Measurements from ENCODE around the gene COQ10B. TPM values are rescaled to one million over a fixed set of nuclear protein-coding genes. Genes with fewer than 3 reads are reported as not detected.

COQ10B gene
- total RNA-seq, 1 experiment from 2014 or later: 21.7 TPM

DNA sequence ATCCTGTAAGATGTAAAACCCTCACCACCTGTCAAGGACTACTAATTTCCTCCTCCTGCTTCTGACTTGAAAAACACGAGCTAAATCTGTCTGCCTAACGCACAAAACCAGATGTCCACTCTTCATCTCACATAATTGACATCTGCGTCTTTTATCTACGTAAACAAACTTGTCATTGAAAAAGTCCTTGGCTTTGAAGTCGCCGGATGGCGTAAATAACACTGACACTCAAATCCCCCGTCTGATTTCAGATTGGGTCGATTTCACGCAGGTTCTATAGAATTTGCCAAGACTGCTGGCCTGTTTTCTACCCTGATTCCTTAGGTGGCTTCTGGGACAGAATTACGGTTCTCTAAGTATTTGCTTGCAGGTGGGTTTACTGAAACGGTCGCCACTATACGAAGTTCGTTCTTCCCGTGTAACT, 62.0 kb downstream of the COQ10B start:
- Mint-ChIP-seq H3K36me3 (peaks cover 6% of the 10 kb centered on the region), H3K9me3 (no peaks in the 10 kb centered on the region), H3K4me1 (peaks cover 41% of the 10 kb centered on the region), H3K4me3 (peak overlapping the region; percentile 99), H3K27ac (peak overlapping the region; percentile 95), H3K27me3 (ENCODE audit: low read depth) (no peaks in the 10 kb centered on the region)
- ChIA-PET POLR2A (interaction anchor here (0.5 to 3.3 kb wide), 8 partner anchors 10 to 589 kb away, joined by 3 to 64 read pairs (median 4); partner anchors contain the start of genes COQ10B, HSPD1 and HSPE1), CTCF (interaction anchor here (0.6 kb wide), 1 partner anchor 84 kb away, joined by 3 read pairs; no protein-coding TSS in a partner anchor)
- TF ChIP-seq NR3C1 (CRISPR knock-in tag; conservative IDR thresholded peaks at IDR 0.05; ENCODE audit: low read depth) (no peak), MXD4 (CRISPR knock-in tag; IDR thresholded peaks at IDR 0.05; ENCODE audit: borderline replicate concordance) (no peak), SOX15 (CRISPR knock-in tag; IDR thresholded peaks at IDR 0.05) (no peak), ZNF317 (CRISPR knock-in tag; IDR thresholded peaks at IDR 0.05; ENCODE audit: borderline replicate concordance, low read depth) (no peak), CREB1 (CRISPR knock-in tag; IDR thresholded peaks at IDR 0.05) (no peak), ZNF232 (CRISPR knock-in tag; IDR thresholded peaks at IDR 0.05) (no peak), FOXJ3 (CRISPR knock-in tag; IDR thresholded peaks at IDR 0.05; ENCODE audit: borderline replicate concordance) (no peak), ELF4 (CRISPR knock-in tag; IDR thresholded peaks at IDR 0.05; ENCODE audit: low read depth) (no peak), ATF1 (CRISPR knock-in tag; IDR thresholded peaks at IDR 0.05) (no peak)
- TF ChIP-seq, protein P1, sequence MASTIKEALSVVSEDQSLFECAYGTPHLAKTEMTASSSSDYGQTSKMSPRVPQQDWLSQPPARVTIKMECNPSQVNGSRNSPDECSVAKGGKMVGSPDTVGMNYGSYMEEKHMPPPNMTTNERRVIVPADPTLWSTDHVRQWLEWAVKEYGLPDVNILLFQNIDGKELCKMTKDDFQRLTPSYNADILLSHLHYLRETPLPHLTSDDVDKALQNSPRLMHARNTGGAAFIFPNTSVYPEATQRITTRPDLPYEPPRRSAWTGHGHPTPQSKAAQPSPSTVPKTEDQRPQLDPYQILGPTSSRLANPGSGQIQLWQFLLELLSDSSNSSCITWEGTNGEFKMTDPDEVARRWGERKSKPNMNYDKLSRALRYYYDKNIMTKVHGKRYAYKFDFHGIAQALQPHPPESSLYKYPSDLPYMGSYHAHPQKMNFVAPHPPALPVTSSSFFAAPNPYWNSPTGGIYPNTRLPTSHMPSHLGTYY (CRISPR knock-in tag; IDR thresholded peaks at IDR 0.05): no peak
- TF ChIP-seq, protein P2, sequence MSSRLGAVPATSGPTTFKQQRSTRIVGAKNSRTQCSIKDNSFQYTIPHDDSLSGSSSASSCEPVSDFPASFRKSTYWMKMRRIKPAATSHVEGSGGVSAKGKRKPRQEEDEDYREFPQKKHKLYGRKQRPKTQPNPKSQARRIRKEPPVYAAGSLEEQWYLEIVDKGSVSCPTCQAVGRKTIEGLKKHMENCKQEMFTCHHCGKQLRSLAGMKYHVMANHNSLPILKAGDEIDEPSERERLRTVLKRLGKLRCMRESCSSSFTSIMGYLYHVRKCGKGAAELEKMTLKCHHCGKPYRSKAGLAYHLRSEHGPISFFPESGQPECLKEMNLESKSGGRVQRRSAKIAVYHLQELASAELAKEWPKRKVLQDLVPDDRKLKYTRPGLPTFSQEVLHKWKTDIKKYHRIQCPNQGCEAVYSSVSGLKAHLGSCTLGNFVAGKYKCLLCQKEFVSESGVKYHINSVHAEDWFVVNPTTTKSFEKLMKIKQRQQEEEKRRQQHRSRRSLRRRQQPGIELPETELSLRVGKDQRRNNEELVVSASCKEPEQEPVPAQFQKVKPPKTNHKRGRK (CRISPR knock-in tag; IDR thresholded peaks at IDR 0.05; ENCODE audit: borderline replicate concordance): no peak
- TF ChIP-seq, protein P3, sequence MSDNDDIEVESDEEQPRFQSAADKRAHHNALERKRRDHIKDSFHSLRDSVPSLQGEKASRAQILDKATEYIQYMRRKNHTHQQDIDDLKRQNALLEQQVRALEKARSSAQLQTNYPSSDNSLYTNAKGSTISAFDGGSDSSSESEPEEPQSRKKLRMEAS (CRISPR knock-in tag; IDR thresholded peaks at IDR 0.05): no peak
- TF ChIP-seq, protein P4, sequence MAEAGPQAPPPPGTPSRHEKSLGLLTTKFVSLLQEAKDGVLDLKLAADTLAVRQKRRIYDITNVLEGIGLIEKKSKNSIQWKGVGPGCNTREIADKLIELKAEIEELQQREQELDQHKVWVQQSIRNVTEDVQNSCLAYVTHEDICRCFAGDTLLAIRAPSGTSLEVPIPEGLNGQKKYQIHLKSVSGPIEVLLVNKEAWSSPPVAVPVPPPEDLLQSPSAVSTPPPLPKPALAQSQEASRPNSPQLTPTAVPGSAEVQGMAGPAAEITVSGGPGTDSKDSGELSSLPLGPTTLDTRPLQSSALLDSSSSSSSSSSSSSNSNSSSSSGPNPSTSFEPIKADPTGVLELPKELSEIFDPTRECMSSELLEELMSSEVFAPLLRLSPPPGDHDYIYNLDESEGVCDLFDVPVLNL (CRISPR knock-in tag; IDR thresholded peaks at IDR 0.05; ENCODE audit: borderline replicate concordance, low read depth): no peak
- DNase-seq (ENCODE audit: low spot score): no peak
- ATAC-seq: no peak

DNA sequence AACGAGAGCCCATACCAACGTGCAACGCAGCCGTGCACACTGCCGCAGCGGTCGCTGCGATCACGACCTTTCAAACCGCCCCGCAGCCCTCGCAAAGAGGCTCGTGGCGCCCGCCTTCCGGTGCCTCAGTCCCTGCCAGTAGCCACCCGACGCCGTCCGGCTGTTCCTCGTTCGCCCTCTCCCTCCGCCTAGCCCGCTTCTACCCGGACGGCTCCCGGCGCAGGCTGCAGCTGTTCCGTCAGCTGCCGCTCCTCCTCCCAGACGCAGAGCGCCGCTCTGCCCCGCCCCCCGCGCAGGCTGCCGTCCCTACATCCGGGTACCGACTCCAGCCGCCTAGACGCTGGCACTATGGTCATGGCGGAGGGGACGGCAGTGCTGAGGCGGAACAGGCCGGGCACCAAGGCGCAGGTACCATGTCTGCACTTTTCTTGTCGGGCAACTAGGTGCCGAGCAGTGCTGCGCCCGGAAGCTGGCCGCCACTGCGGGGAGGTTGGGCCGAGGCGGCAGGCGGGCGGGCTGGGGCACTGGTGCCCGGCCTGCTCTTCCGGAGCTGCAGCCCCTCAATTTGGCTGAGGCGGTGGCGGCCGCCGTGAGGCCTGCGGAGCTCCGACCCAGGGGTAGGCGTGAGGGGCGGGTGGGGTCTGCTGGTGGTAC, 62.5 kb downstream of the COQ10B start, which contains the start of gene MOB4:
Gene MOB4 (plus strand): TSS at position 328 of the 654 bp plus-strand sequence. CDS start 21 bp downstream, at position 349.
- CTCF ChIA-PET: interaction anchor here (1.1 kb wide), 1 partner anchor 84 kb away, joined by 3 read pairs; no protein-coding TSS in a partner anchor
- DNase-seq (ENCODE audit: low spot score): peak; percentile 95
- POLR2A ChIA-PET: interaction anchor here (0.6 to 3.3 kb wide), 10 partner anchors 9 to 84 kb away, joined by 3 to 64 read pairs (median 4); partner anchors contain the start of genes COQ10B, HSPD1, HSPE1 and SF3B1
- peaks cover 1% of the 10 kb centered on the region for H3K9me3 Mint-ChIP-seq
- peak within 1 kb of the TSS; percentile 99 for H3K4me3 Mint-ChIP-seq
- H3K36me3 Mint-ChIP-seq: peaks cover 11% of the 10 kb centered on the region
- peak; percentile 95 for ATAC-seq
- peak within 1 kb of the TSS; percentile 95 for H3K27ac Mint-ChIP-seq
- peaks cover 44% of the 10 kb centered on the region for H3K4me1 Mint-ChIP-seq
- H3K27me3 Mint-ChIP-seq (ENCODE audit: low read depth): no peaks in the 10 kb centered on the region
- TF ChIP-seq CREB1 (CRISPR knock-in tag; IDR thresholded peaks at IDR 0.05) (peak; percentile 24), NR2C2 (CRISPR knock-in tag; IDR thresholded peaks at IDR 0.05) (no peak), NFYB (CRISPR knock-in tag; conservative IDR thresholded peaks at IDR 0.05; ENCODE audit: low read depth) (peak; percentile 10; the same call in 1 of the 2 replicates), TEAD4 (CRISPR knock-in tag; IDR thresholded peaks at IDR 0.05) (no peak)
- TF ChIP-seq, protein P5, sequence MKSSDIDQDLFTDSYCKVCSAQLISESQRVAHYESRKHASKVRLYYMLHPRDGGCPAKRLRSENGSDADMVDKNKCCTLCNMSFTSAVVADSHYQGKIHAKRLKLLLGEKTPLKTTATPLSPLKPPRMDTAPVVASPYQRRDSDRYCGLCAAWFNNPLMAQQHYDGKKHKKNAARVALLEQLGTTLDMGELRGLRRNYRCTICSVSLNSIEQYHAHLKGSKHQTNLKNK (CRISPR knock-in tag; IDR thresholded peaks at IDR 0.05): no peak
- TF ChIP-seq, protein P3 (CRISPR knock-in tag; IDR thresholded peaks at IDR 0.05): peak; percentile 97
- TF ChIP-seq, protein P6, sequence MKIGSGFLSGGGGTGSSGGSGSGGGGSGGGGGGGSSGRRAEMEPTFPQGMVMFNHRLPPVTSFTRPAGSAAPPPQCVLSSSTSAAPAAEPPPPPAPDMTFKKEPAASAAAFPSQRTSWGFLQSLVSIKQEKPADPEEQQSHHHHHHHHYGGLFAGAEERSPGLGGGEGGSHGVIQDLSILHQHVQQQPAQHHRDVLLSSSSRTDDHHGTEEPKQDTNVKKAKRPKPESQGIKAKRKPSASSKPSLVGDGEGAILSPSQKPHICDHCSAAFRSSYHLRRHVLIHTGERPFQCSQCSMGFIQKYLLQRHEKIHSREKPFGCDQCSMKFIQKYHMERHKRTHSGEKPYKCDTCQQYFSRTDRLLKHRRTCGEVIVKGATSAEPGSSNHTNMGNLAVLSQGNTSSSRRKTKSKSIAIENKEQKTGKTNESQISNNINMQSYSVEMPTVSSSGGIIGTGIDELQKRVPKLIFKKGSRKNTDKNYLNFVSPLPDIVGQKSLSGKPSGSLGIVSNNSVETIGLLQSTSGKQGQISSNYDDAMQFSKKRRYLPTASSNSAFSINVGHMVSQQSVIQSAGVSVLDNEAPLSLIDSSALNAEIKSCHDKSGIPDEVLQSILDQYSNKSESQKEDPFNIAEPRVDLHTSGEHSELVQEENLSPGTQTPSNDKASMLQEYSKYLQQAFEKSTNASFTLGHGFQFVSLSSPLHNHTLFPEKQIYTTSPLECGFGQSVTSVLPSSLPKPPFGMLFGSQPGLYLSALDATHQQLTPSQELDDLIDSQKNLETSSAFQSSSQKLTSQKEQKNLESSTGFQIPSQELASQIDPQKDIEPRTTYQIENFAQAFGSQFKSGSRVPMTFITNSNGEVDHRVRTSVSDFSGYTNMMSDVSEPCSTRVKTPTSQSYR (CRISPR knock-in tag; IDR thresholded peaks at IDR 0.05): peak; percentile 81
- TF ChIP-seq, protein P7, sequence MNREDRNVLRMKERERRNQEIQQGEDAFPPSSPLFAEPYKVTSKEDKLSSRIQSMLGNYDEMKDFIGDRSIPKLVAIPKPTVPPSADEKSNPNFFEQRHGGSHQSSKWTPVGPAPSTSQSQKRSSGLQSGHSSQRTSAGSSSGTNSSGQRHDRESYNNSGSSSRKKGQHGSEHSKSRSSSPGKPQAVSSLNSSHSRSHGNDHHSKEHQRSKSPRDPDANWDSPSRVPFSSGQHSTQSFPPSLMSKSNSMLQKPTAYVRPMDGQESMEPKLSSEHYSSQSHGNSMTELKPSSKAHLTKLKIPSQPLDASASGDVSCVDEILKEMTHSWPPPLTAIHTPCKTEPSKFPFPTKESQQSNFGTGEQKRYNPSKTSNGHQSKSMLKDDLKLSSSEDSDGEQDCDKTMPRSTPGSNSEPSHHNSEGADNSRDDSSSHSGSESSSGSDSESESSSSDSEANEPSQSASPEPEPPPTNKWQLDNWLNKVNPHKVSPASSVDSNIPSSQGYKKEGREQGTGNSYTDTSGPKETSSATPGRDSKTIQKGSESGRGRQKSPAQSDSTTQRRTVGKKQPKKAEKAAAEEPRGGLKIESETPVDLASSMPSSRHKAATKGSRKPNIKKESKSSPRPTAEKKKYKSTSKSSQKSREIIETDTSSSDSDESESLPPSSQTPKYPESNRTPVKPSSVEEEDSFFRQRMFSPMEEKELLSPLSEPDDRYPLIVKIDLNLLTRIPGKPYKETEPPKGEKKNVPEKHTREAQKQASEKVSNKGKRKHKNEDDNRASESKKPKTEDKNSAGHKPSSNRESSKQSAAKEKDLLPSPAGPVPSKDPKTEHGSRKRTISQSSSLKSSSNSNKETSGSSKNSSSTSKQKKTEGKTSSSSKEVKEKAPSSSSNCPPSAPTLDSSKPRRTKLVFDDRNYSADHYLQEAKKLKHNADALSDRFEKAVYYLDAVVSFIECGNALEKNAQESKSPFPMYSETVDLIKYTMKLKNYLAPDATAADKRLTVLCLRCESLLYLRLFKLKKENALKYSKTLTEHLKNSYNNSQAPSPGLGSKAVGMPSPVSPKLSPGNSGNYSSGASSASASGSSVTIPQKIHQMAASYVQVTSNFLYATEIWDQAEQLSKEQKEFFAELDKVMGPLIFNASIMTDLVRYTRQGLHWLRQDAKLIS (CRISPR knock-in tag; IDR thresholded peaks at IDR 0.05; ENCODE audit: borderline replicate concordance): peak; percentile 88; the same call in 1 of the 2 replicates
- TF ChIP-seq, protein P8, sequence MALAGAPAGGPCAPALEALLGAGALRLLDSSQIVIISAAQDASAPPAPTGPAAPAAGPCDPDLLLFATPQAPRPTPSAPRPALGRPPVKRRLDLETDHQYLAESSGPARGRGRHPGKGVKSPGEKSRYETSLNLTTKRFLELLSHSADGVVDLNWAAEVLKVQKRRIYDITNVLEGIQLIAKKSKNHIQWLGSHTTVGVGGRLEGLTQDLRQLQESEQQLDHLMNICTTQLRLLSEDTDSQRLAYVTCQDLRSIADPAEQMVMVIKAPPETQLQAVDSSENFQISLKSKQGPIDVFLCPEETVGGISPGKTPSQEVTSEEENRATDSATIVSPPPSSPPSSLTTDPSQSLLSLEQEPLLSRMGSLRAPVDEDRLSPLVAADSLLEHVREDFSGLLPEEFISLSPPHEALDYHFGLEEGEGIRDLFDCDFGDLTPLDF (CRISPR knock-in tag; IDR thresholded peaks at IDR 0.05): peak; percentile 31; the same call in 1 of the 2 replicates

All from WTC11 (cell line).